MM.1S (cell line): ENCODE data around the gene SDCBP2.

Experiments used
- CTCF ChIP-seq: fragments of 300-600 bp; sonication (generic); IDR thresholded peaks from 2 replicates; pipeline ENCODE4 v1.5.1; 2016; ENCODE audit warnings: antibody characterized with exemption, low read length, mixed read lengths
- EZH2 ChIP-seq: fragments of 300-600 bp; sonication (generic); optimal IDR thresholded peaks from 2 replicates; pipeline ENCODE3; 2017; ENCODE audit warnings: low read depth, mild to moderate bottlenecking, antibody characterized with exemption, low read length, mixed read lengths
- EZH2phosphoT487 ChIP-seq: fragments of 300-600 bp; sonication (generic); IDR thresholded peaks from 2 replicates; pipeline ENCODE4 v1.6.1; 2018; ENCODE audit warnings: antibody characterized with exemption, low read length

GRCh38 chr20:1375515-1375914 lies 46.6 kb upstream of the SDCBP2 start:
- TF ChIP-seq CTCF: no peak
- no peak for TF ChIP-seq EZH2
- TF ChIP-seq EZH2phosphoT487: no peak
